Myocyte (in vitro differentiated cells): ENCODE measurements around the gene LEP. TPM values are rescaled to one million over a fixed set of nuclear protein-coding genes. Genes with fewer than 3 reads are reported as not detected.
A peak's percentile ranks its signal among the peaks of the same experiment; 100 is the strongest.
"Not testable (repeated sequence)": the region's sequence is repeated elsewhere in the genome, so short reads cannot be mapped to it uniquely, and the experiment has no call there.

Source experiments
- DNase-seq: peaks from one replicate; pipeline ENCODE4 v3.0.0-alpha.2; 2012; ENCODE audit warnings: low read depth
- total RNA-seq: library from RNA; depleted of rRNA; stranded (reverse); fragments of >200 nt; gene quantifications from 2 replicates; pipeline ENCODE4 v1.2.3, GENCODE V29; 2014

LEP gene
- total RNA-seq, 1 donor from 2014 or later: not detected

- no peak for DNase-seq
Measured at GRCh38 chr7:128271471-128271941, 30.4 kb downstream of the LEP start.

DNA sequence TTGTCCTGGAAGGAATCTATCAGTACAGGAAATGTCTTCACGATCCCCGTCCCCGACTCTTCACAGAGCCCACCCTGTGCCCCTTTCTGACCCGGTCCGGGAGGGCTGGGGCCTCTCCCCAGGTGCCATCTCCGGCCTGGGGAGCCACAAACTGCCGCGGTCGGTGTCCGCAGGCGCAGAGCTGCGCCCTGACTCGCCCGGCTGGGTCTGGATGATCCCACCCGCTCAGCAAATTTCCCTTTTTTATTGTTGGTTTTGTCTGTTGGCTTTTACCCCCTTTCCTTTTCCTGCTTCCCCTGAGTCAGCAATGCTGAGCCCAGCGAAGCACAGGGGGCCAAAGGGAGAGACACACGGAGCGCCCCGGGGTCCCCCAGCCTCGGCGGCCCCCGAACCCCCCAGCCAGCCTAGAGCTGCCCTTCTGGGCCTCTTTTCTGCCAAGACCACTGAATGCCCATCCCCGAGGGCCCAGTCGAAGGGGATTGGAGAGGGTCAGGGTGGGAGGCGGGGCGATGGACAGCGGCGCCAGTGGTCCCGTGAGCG is 30.9 kb downstream of the LEP start:
- no peak for DNase-seq

DNA sequence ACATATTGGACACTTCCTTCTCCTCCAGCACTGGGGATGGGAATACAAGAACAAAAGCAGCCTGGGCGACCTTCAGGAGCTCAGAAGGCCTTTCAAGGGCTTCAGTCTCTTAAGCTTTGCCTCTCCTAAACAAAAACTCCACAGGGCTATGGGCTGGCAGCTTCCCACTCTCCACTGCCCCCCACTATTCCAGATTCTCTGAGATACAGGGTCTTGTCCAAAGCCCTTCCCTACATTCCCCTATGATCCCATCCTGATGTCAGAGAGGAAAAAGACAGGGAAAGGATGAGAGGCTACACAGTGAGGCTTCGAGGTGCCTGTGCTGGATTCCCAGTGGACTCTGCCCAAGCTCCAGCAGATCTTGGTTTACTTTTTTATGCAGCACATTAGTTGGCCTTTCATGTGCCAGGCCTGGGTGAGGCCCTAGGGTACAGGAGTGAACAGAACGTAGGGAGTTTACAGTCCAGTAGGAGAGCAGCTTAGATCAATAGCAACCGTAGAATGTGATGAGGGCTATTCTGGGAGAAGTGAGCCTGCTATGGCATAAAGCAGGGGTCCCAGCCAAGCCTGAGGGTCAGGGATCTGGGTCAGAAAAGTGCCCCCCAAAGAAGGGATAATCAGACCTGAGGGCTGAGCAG is 33.3 kb downstream of the LEP start:
- DNase-seq: no peak

GRCh38 chr7:128274884-128275603 is 34.0 kb downstream of the LEP start:
- no peak for DNase-seq

- no peak for DNase-seq
Measured at GRCh38 chr7:128275681-128276080, 34.6 kb downstream of the LEP start.

- no peak for DNase-seq
Measured at GRCh38 chr7:128278366-128278765, 37.3 kb downstream of the LEP start.

DNA sequence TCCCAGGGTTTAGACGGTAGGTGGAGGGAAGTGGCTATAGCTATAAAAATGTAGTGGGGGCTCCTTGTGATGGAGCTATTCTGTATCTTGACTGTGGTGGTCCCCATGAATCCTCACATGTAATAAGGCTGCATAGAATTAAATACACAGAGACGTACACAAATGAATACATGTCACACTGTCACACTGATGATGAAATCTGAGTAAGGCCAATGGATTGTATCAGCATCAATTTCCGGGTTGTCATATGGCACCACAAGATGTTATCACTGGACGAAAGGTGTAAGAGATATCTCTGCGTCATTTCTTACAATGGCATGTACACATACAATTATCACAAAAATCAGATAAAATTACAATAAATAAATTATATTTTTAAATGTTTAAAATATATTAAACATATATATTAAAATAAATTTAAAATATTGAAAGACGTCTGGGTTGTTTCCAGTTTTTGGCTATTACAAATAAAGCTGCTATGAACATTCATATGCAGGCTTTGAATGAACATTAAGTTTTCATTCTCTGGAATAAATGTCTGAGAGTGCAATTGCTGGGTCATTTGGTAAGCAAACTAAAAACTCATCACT is 38.1 kb downstream of the LEP start:
- no peak for DNase-seq

DNA sequence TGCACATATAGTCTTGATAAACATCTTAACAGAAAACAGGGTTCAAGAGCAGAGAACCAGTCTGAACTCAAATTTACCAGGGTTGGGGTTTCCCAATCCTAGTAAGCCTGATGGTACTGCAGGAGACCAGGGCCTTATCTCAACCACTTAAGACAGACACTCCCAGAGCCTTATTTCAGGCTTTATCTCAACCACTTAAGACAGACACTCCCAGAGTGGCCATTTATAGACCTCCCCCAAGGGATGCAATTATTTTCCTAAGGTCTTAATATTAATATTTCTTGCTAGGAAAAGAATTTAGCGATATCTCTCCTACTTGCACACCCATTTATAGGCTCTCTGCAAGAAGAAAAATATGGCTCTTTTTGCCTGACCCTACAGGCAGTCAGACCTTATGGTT is 39.4 kb downstream of the LEP start:
- not testable (repeated sequence) for DNase-seq

GRCh38 chr7:128281605-128282380 is 40.7 kb downstream of the LEP start:
- peak; percentile 31 for DNase-seq

DNA sequence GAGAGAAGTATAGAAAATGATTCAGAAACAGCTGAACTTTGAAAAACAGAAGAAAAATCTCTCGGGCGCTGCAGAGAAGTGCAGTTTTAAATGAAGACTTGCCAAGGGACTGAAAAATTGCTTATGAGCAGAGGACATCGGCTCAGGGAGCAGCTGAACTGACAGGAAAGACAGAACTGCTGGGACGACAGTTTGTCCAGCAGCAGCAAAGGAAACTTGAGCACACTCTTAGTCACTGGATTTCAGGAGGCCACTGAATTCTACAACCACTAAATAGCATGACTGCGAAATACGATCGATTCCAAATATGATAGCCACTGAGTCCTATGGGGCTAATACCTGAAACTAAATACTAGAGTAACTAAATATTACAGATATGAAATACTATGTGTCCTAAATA is 43.0 kb downstream of the LEP start:
- peak; percentile 75 for DNase-seq

- no peak for DNase-seq
Measured at GRCh38 chr7:128287556-128287955, 46.5 kb downstream of the LEP start.

DNA sequence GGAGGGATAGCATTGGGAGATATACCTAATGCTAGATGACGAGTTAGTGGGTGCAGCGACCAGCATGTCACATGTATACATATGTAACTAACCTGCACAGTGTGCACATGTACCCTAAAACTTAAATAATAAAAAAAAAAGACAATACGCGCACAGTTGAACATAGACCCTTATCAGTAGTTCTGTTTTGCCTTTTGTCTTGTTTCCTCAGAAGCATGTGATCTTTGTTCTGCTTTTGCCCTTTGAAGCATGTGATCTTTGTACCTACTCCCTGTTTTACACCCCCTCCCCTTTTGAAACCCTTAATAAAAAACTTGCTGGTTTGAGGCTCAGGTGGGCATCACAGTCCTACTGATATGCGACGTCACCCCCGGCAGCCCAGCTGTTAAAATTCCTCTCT is 56.9 kb downstream of the LEP start:
- not testable (repeated sequence) for DNase-seq

GRCh38 chr7:128299109-128299607 is 58.1 kb downstream of the LEP start:
- DNase-seq: no peak

GRCh38 chr7:128302139-128302538 is 61.1 kb downstream of the LEP start:
- DNase-seq: peak; percentile 91

- DNase-seq: no peak
Measured at GRCh38 chr7:128303133-128303532, 62.1 kb downstream of the LEP start.

GRCh38 chr7:128303643-128304042 is 62.6 kb downstream of the LEP start:
- no peak for DNase-seq

DNA sequence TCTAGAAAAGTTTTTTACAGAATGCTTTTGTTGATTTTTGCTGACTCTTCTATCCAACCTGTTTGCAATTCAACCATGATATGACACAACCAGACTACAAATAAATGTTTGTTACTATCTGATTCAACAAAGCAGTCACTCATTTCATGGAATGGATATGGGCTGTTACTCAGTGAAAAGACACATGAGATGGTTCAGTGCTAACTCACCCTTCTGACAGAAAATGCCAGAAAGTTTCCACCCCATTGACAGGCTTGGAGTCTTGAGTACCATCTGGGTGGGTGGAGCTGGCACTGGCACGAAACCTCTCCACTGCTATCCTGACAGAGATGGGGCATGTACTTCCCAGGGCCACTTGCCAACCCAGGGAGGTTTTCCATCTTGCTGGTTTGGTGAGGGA is 63.1 kb downstream of the LEP start:
- DNase-seq: peak; percentile 98

GRCh38 chr7:128307061-128307460 is 66.0 kb downstream of the LEP start:
- peak; percentile 36 for DNase-seq
